CD14-positive monocyte (primary cell): ENCODE results near the gene ARID1B. TPM values are rescaled to one million over a fixed set of nuclear protein-coding genes. Genes with fewer than 3 reads are reported as not detected.

Experiments used
- DNase-seq, 3 donors: peaks; one replicate each; pipeline ENCODE4 v3.0.0-alpha.2; 2011 to 2022
- H2AFZ ChIP-seq: 2 replicates; pipeline ENCODE4 v1.6.0; 2012; ENCODE audit warnings: mild to moderate bottlenecking, low read depth, low read length, inconsistent platforms; ENCODE audit not compliant: insufficient read depth, poor library complexity, severe bottlenecking
- H3K27ac ChIP-seq, 2 donors: 1 replicate in 1 of 2; 2 replicates in 1 of 2; pipeline ENCODE4 v1.5.1; 2012 to 2013; ENCODE audit warnings: low read length in 2 of 2, control low read depth in 1 of 2, inconsistent platforms in 1 of 2, low read depth in 1 of 2, mild to moderate bottlenecking in 1 of 2
- H3K27me3 ChIP-seq, 2 donors: one replicate each; pipeline versions ENCODE4 v1.6.0 to v1.6.1; 2011 to 2013; ENCODE audit warnings: low read length in 2 of 2; ENCODE audit not compliant: control insufficient read depth in 2 of 2, insufficient read depth in 2 of 2
- H3K36me3 ChIP-seq, 2 donors: replicated peaks in 1 of 2; 1 replicate in 1 of 2; 2 replicates in 1 of 2; pipeline versions ENCODE4 v1.5.1 to v1.6.1; 2012 to 2013; ENCODE audit warnings: low read length in 2 of 2, control low read depth in 1 of 2, inconsistent platforms in 1 of 2, mild to moderate bottlenecking in 1 of 2; ENCODE audit not compliant: insufficient read depth in 2 of 2, control insufficient read depth in 1 of 2
- H3K4me1 ChIP-seq, 2 donors: 1 replicate in 1 of 2; 2 replicates in 1 of 2; pipeline versions ENCODE4 v1.5.1 to v1.6.1; 2012 to 2013; ENCODE audit warnings: low read length in 2 of 2, control low read depth in 1 of 2, inconsistent platforms in 1 of 2, mild to moderate bottlenecking in 1 of 2, moderate library complexity in 1 of 2; ENCODE audit not compliant: insufficient read depth in 2 of 2, control insufficient read depth in 1 of 2
- H3K4me2 ChIP-seq: replicated peaks from 2 replicates; pipeline ENCODE3; 2012; ENCODE audit warnings: low read length, moderate library complexity, mild to moderate bottlenecking; ENCODE audit not compliant: poor library complexity, severe bottlenecking; ENCODE audit errors: extremely low read depth
- H3K4me3 ChIP-seq, 3 experiments: fragments of 200-600 bp in 1 of 3; sonication (generic) in 1 of 3; replicated peaks in 1 of 3; 1 replicate in 2 of 3; 2 replicates in 1 of 3; pipeline ENCODE4 v1.5.1; 2011 to 2013; ENCODE audit warnings: low read length in 3 of 3, mild to moderate bottlenecking in 3 of 3, control low read depth in 2 of 3, low read depth in 2 of 3, inconsistent platforms in 1 of 3, moderate library complexity in 1 of 3
- H3K79me2 ChIP-seq: 2 replicates; pipeline ENCODE4 v1.6.0; 2012; ENCODE audit warnings: mild to moderate bottlenecking, control low read depth, inconsistent platforms, low read length, moderate library complexity; ENCODE audit not compliant: insufficient read depth
- H3K9ac ChIP-seq: 2 replicates; pipeline ENCODE4 v1.6.0; 2017; ENCODE audit warnings: low read length, mild to moderate bottlenecking; ENCODE audit not compliant: insufficient read depth, poor library complexity, severe bottlenecking
- H3K9me3 ChIP-seq, 2 donors: replicated peaks in 1 of 2; 1 replicate in 1 of 2; 2 replicates in 1 of 2; pipeline versions ENCODE4 v1.5.1 to v1.6.1; 2012 to 2013; ENCODE audit warnings: low read length in 2 of 2, control low read depth in 1 of 2; ENCODE audit not compliant: control insufficient read depth in 1 of 2, insufficient read depth in 1 of 2
- H4K20me1 ChIP-seq: 2 replicates; pipeline ENCODE4 v1.6.0; 2012; ENCODE audit warnings: mild to moderate bottlenecking, low read length, control low read depth, moderate library complexity; ENCODE audit not compliant: insufficient read depth
- H3K27ac Mint-ChIP-seq, 7 donors: one replicate each; pipeline ENCODE4 v1.8.0; 2020; ENCODE audit warnings: mild to moderate bottlenecking in 7 of 7, mixed read lengths in 7 of 7, moderate library complexity in 6 of 7, inconsistent platforms in 2 of 7
- H3K27me3 Mint-ChIP-seq, 3 donors: one replicate each; pipeline ENCODE4 v1.8.0; 2021 to 2022; ENCODE audit warnings: low read depth in 3 of 3, mild to moderate bottlenecking in 3 of 3, mixed read lengths in 3 of 3, moderate library complexity in 3 of 3, inconsistent platforms in 1 of 3
- H3K36me3 Mint-ChIP-seq, 2 donors: one replicate each; pipeline ENCODE4 v1.8.0; 2020; ENCODE audit warnings: mixed read lengths in 2 of 2, inconsistent platforms in 1 of 2, mild to moderate bottlenecking in 1 of 2
- H3K4me1 Mint-ChIP-seq: one replicate; pipeline ENCODE4 v1.8.0; 2020; ENCODE audit warnings: mild to moderate bottlenecking, mixed read lengths
- H3K4me3 Mint-ChIP-seq, 2 donors: one replicate each; pipeline ENCODE4 v1.8.0; 2020; ENCODE audit warnings: mild to moderate bottlenecking in 2 of 2, mixed read lengths in 2 of 2, moderate library complexity in 1 of 2
- H3K9me3 Mint-ChIP-seq, 7 donors: one replicate each; pipeline ENCODE4 v1.8.0; 2020 to 2022; ENCODE audit warnings: mixed read lengths in 7 of 7, mild to moderate bottlenecking in 6 of 7, moderate library complexity in 6 of 7, inconsistent platforms in 2 of 7
- WGBS: methylation state at CpG from one replicate; pipeline ENCODE4 v1.1.5; 2013; ENCODE audit warnings: missing lambda C conversion rate; ENCODE audit not compliant: insufficient coverage; 5-methylcytosine and 5-hydroxymethylcytosine counted together
- intact Hi-C, 2 donors: fragments of 100-400 bp; cut with micrococcal nuclease; formaldehyde crosslinking; loops; one replicate each; pipeline versions ENCODE4 v1.15.0 to v1.15.1; 2023
- polyA plus RNA-seq, 3 donors: library from polyadenylated mRNA; depleted of rRNA in 1 of 3; unstranded in 2 of 3; stranded (reverse) in 1 of 3; fragments of 300-500 nt in 2 of 3; fragments of >200 nt in 1 of 3; fragmentation: Illumina TruSeq in 2 of 3; gene quantifications; 1 replicate in 2 of 3; 2 replicates in 1 of 3; pipeline ENCODE4 v1.2.3, GENCODE V29; 2012 to 2021
- TF ChIP-seq, protein P1 (sequence below): fragments of 200-600 bp; IDR thresholded peaks from one replicate; pipeline ENCODE4 v1.8.0; 2022; ENCODE audit warnings: antibody characterized with exemption, mild to moderate bottlenecking

ARID1B gene
- polyA plus RNA-seq, 3 donors, result 3.2 to 22.1 (median 3.8) TPM

DNA sequence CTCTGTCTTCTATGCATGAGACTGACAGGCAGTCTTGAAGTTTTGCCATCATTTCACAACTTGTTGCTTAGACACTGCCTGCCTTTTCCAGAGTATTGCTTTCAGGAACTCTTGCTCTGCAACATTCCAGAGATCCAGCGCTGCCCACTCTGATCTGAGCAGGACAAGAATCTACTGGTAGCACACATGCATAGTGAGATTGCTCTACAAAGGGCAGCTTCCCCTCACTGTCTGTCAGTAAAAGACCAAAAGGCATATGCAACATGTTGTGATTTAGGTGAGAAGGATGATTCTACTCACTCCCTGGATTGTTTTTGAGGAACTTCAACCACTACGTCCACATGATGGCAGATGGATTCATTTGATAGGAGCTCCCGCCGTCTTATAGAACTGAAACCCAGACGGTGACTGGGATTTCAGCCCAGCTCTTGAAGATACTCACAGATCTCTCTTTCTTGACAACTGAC is 259.1 kb downstream of the ARID1B start:
- Mint-ChIP-seq H3K9me3 (no peaks in the 10 kb centered on the region), H3K4me3 (no peak overlapping the region), H3K4me1 (peaks cover 15% of the 10 kb centered on the region), H3K27ac (no peak overlapping the region), H3K36me3 (peaks cover 0 to 8% of the 10 kb centered on the region in 2 donors), H3K27me3 (no peaks in the 10 kb centered on the region)
- TF ChIP-seq, protein P1, sequence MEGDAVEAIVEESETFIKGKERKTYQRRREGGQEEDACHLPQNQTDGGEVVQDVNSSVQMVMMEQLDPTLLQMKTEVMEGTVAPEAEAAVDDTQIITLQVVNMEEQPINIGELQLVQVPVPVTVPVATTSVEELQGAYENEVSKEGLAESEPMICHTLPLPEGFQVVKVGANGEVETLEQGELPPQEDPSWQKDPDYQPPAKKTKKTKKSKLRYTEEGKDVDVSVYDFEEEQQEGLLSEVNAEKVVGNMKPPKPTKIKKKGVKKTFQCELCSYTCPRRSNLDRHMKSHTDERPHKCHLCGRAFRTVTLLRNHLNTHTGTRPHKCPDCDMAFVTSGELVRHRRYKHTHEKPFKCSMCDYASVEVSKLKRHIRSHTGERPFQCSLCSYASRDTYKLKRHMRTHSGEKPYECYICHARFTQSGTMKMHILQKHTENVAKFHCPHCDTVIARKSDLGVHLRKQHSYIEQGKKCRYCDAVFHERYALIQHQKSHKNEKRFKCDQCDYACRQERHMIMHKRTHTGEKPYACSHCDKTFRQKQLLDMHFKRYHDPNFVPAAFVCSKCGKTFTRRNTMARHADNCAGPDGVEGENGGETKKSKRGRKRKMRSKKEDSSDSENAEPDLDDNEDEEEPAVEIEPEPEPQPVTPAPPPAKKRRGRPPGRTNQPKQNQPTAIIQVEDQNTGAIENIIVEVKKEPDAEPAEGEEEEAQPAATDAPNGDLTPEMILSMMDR, result peak; percentile 13
- WGBS, result 100% methylated on average over 1 of the region's 5 CpGs
- peaks cover 2 to 18% of the 10 kb centered on the region in 2 donors for H3K4me1 ChIP-seq
- no peaks in the 10 kb centered on the region for H3K36me3 ChIP-seq
- peaks cover 54% of the 10 kb centered on the region for H3K79me2 ChIP-seq
- no peak overlapping the region for H3K4me3 ChIP-seq
- H3K9ac ChIP-seq, result no peak overlapping the region
- DNase-seq, result peak in 2 of 3 donors; percentile 23 to 38
- peaks cover 45% of the 10 kb centered on the region for H4K20me1 ChIP-seq
- H3K27ac ChIP-seq, result no peak overlapping the region
- H3K4me2 ChIP-seq, result no peak overlapping the region
- H2AFZ ChIP-seq, result no peak overlapping the region
- no peaks in the 10 kb centered on the region for H3K9me3 ChIP-seq
- intact Hi-C loops, result no loop called here
- H3K27me3 ChIP-seq, result no peaks in the 10 kb centered on the region

GRCh38 chr6:157037165-157037564 is 260.0 kb downstream of the ARID1B start:
- peaks cover 2 to 5% of the 10 kb centered on the region in 2 donors for H3K36me3 Mint-ChIP-seq
- Histone ChIP-seq H3K4me2 (no peak overlapping the region), H3K9me3 (no peaks in the 10 kb centered on the region), H3K27me3 (no peaks in the 10 kb centered on the region), H3K4me3 (no peak overlapping the region), H3K4me1 (peaks cover 2 to 18% of the 10 kb centered on the region in 2 donors), H3K27ac (no peak overlapping the region), H3K36me3 (no peaks in the 10 kb centered on the region), H3K9ac (no peak overlapping the region), H2AFZ (no peak overlapping the region), H3K79me2 (peaks cover 46% of the 10 kb centered on the region), H4K20me1 (peaks cover 39% of the 10 kb centered on the region)
- H3K4me3 Mint-ChIP-seq, result no peak overlapping the region
- H3K4me1 Mint-ChIP-seq, result peaks cover 15% of the 10 kb centered on the region
- WGBS, result 93% methylated on average over 5 of the region's 8 CpGs
- TF ChIP-seq, protein P1, result no peak
- intact Hi-C loops, result no loop called here
- no peaks in the 10 kb centered on the region for H3K27me3 Mint-ChIP-seq
- H3K27ac Mint-ChIP-seq, result no peak overlapping the region
- no peaks in the 10 kb centered on the region for H3K9me3 Mint-ChIP-seq
- DNase-seq, result no peak
